GM18873 (cell line): ENCODE results near the gene NECAB2.

Experiments used
- ATAC-seq: cut with Tn5 transposase; IDR thresholded peaks from one replicate; pipeline ENCODE4 v1.9.1; 2021; ENCODE audit warnings: mild to moderate bottlenecking, moderate library complexity, moderate number of reproducible peaks; ENCODE audit not compliant: unreplicated experiment, low FRiP score

Gene NECAB2

DNA sequence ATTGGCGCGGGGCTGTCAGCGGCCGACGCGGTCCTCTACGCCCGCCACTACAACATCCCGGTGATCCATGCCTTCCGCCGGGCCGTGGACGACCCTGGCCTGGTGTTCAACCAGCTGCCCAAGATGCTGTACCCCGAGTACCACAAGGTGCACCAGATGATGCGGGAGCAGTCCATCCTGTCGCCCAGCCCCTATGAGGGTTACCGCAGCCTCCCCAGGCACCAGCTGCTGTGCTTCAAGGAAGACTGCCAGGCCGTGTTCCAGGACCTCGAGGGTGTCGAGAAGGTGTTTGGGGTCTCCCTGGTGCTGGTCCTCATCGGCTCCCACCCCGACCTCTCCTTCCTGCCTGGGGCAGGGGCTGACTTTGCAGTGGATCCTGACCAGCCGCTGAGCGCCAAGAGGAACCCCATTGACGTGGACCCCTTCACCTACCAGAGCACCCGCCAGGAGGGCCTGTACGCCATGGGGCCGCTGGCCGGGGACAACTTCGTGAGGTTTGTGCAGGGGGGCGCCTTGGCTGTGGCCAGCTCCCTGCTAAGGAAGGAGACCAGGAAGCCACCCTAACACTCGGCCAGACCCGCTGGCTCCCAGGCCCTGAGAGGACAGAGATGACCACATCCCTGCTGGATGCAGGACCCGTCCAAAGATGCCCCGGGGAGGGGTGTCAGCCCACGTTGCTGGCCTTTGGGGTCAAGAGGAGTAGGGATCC, 2.4 kb upstream of the NECAB2 start:
- ATAC-seq: no peak

DNA sequence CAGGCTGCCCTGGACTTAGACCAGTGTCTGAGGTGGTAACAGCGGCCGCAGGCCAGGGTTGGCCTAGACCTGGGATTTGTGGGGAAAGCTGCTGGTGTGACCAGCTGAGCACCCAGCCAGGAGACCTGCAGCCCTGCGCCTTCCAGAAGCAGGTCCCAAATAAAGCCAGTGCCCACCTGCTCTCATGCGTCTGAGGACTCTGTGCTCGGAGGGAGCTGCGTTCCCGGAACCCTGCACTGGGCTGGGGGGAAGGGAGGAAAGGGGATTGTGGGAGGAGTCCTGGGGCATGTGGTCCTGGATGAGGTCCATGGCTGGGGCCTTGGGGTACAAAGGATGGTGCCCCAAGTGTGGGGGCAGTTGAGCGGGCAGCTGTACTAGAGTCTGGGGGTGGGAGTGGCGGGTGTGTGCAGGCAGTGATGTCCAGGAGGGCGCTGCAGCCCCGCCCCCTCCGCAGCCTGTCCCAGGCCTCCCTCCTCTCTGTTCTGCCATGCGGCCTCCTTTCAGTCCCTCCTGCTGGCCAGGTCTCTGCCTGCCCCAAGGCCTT, 1.8 kb upstream of the NECAB2 start:
- ATAC-seq: no peak

DNA sequence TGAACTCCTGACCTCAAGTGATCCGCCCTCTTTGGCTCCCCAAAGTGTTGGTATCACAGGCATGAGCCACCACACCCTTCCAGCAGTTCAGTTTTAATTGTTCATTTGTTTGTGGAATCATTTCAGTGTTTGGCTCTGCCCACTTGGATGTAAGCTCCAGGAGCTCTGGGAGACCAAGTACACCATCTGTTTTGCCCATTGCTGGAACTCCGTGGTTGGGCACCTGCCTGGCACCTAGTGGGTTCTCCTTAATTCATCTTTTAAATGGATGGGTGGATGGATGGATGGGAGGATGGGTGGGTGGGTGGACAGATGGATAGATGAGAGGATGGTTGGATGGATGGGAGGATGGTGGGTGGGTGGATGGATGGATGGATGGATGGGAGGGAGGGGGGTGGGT, 953 bp upstream of the NECAB2 start:
- ATAC-seq: no peak

DNA sequence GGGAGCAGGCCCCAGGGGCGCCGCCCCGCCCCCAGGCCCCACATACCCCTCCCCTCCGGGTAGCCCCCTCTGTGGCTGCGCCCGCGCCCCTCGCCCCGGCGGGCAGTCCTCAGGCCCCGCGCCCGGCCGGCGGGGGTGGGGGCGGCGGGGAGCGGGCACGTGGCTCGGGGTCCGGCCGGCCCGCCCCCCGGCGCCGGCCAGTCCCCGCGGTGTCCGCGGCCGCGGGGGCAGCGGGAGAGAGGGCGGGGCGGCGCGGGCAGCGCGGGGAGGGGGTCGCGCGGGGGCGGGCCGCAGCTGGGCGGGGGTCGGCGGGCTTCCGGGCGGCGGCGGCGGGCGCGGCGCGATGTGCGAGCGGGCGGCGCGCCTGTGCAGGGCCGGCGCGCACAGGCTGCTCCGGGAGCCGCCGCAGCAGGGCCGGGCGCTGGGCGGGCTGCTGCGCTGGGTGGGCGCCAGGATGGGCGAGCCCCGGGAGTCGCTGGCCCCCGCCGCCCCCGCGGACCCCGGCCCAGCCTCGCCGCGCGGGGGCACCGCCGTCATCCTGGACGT, 335 bp downstream of the NECAB2 start:
- no peak for ATAC-seq

DNA sequence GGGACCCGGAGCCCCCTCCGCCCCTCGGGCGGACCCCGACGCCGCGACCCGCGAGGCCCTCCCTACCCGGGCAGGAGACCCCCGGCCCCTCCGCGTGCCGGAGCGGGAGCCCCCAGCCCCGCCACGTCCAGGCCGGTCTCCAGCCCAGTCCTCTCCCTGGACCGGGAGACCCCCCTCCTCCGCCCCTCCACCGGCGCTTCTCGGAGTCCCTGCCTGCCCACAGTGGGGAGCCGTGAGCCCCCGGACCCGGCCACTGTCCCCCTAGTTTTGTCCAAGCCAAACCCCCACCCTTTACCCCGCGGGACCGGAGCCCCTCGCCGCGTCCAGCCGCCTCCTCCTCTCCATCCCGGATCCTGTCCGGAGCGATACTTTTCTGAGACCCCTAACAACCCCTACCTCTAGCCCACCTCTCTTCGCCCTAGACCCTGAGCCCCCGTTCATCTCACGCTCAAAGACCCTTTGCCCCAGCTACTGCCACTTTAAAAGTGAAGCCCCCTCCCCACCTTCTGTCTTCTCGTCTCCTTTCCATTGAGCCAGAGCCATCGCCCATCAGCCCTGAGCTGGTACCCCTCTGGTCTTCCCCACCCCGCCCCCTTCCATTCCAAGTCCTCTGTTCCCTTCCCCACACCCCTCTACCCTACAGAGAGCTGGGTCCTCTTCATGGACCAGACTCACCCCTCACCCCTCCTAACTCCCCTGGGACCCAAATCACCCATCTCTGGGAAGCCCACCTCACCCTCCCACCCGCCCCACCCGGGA, 1.0 kb downstream of the NECAB2 start:
- no peak for ATAC-seq

DNA sequence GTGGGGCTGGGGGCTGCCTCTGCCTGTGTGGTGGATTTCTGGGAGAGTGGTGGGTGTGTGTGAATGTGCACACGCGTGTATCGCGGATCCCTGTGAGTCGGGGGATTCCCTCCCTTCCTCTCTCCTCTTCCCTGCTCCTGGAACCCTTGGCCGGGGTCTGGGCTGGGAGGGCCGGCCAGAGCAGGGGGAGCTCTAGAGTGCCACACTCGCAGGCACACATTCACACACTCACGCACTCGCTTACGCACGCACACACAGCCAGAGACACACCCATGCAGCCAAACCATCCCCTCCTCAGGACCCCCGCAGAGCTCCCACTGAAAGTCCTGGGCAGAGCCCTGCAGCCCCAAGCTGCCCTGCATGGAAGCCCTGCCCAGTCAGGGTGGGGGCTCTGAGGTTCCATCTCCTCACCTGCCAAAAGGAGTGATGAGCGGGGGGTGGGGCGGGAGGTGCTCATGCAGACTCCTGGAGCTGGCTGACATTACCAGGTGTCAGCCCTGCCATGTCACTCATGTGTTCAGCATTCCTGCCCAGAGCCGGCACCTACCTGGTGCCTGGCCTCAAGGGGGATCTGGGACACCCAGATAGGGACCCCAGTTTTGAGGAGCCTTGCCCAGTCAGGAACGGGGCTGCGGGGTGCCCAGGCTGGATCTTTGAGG, 1.9 kb downstream of the NECAB2 start:
- no peak for ATAC-seq

DNA sequence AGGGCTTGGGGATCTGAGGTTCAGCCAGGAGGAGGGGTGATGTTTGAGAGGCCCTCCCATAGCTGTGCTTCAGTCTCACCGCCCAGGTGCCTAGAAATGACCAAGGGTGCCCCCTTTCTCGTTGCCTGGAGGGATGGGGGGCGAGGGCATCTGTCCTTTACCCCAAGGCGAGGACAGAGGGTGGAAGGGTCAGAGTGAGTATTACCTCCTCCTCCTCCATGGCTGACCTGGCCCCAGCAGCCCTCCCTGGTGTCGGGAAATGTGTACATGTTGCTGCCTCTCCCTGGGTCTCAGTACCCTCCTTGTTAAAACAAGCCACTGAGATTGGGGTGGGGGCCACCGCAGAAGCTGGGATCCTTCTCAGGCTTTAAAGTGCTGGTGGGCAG, 2.4 kb downstream of the NECAB2 start:
- ATAC-seq: no peak

DNA sequence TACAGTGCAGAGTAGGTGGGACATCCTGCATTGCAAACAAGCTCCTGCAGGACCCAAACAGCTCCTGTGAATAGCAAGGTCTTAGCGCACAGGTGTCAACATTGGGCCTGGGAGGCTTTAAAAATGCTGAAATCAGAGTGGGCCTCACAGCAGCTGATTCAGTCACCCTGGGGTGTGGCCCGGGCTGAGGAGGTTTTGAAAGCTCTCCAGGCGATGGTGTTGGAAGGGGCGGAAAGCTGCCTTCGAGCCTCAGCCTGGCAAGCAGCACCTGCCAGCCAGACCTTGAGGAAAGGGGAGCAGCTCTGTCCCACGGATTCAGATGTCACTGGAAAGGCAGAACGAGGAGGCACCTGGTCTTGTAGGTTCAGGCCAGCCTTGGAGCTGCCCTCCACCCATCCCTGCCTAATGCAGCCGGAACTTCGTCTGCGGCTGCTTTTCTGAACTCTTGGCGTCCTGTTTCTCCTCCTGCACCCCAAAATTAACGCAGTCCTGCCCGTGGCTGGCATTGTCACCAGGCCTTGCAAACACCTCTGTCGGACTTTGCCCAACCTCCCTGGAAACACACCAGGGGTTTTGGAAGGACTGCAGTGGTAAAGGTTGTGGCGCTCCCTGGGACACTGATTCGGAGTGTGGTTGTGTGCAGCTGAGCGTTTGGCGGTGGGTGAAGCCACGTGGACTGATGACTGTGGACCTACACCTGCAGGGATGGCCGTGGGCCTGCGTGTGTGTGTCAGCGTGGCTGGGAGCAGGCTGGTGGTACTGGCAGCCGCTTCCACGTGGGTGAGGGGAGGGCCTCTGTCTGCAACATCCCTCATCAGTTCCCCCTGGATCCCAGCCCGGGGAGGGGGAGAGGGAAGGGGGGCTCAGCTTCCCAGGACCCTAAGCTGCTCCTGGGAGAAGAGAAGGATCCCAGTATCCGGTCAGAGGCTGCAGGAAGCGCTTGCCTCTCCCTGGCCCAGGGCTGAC, 3.4 kb downstream of the NECAB2 start:
- ATAC-seq: no peak

DNA sequence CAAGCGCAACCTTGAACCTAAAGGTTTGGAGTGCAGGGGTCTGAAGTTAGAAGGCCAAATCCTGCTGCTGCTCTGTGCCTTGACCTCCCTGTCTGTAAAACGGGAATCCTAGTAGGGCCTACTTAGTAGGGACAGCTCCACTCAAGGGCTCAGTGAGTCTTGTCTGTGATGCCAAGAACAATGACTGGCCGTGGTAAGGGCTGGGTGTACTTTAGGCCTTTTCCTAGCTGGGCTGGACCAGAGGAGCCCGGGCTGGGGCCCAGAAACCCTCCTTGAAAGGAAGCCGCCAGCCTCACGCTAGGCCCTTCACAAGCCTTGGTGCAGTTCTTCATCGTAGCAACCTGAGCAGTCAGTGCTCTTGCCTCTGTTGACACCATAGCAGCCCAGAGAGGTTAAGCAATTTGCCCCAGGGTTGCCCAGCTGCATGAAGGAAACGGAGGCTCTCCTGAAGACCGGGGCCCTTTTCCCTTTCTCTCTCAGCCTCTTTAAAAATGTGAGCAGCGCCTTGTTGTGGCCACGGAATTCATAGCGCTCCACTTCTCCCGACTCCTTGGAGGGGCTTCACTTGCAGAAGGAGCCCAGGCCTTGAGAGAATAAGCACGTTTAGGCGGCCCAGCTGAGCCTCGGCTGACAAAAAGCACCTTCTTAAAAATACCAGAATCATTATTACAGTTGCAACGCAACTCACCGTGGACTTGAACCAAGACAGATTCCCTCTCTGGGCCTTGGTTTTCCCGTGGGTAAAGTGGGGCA, 4.4 kb downstream of the NECAB2 start:
- ATAC-seq: no peak

DNA sequence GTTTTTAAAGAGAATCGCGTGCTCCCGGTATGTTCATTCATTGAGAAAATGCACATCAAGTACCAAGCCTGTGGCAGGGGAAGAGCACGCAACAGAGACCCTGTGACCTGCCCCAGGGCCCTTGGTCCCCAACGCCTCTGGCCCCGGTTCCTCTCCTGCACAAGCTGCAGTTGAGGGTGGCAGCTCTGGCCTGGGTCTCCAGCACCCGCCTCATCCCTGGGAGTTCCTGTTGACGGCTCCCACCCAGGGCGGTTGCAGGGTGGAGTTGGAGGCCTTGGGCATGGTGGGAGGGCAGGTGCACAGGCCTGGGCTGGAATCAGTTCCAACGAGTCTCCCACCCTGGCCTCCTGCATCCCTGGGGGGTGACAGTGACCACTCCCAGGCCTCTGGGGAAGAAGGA, 5.0 kb downstream of the NECAB2 start:
- no peak for ATAC-seq

DNA sequence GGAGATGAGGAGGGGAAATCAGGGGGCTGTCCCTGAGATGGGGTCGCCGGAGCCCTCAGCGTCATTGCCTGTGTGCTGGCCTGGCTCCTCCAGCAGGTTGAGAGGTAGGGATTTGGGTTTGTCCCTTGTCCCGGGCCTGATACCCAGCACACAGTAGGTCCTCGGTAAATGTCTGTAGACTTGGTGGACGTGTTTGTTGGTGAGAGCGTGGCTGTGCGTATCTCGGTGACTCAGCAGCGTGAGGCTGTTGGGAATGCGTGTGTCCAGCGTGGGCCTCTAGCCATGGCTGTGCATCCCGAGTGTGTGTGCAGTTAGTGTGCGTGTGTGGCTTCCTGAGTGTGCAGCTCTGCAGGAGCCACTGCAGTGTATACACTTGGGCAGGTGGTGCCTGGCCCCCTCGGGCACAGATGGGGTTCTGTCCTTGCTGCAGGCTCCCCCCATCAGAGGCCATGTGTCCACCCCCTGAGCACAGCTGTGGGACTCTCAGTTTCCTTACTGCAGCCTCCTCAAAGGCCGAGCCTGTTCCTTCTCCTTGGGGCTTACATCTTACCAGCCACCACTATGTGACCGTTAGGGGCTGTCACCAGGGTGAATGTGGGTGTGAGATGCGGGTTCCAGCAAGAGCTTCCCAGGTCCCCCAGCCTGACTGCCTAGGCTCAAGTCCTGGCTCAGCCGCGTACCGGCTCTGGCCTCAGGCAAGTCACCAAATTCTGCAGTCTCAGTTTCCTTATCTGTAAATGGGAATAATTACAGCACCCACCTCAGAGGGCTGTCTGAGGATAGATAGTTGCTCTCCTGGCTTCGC, 5.7 kb downstream of the NECAB2 start:
- ATAC-seq: no peak

DNA sequence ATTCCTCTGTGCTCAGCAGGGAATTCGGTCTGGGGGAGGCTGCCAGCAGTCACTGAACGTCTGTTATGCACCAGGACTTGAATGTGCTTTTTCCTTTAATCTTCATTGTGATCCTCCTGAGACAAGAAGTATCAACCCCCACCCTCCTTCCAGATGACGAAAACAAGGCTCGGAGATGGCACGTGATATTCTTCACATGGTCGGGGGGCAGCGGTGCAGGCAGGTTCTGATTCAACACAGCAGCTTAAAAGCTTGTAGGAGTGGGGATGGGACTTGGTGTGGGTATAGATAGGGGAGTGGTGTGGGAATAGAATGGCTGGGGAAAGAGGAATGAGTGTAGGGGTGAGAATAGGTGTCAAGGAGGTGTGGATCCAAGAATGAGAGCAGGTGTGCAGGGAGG, 6.4 kb downstream of the NECAB2 start:
- no peak for ATAC-seq

DNA sequence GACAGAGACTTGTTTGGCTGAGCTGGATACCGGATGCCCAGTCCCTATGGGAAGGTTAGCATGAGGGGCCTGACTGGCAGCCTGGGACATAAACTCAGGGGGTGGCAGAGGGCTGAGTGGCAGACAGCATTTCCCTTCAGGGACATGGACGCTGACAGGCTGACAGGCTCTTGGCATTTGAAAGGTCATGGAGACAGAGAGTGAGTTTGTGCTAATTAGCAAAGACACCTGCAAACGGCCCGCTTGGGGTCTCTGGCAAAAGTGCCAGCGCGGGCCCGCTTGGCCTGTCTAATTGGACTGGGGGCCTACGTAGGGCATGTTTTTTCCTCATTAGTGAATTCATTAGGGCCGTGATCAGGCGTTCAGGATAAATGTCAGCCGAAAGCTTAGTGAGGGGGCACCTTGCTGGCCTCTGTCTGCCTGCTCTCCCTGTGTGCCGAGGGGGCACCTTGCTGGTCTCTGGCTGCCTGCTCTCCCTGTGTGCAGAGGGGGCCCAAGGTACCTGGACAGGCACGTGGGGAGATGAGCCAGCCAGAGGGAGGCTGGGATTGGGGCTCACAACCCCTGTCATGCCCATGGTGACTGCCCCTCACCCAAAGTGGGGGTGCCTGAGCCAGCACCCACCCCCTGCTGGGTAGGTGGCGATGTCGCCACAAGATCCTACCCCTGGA, 7.7 kb downstream of the NECAB2 start:
- ATAC-seq: no peak

DNA sequence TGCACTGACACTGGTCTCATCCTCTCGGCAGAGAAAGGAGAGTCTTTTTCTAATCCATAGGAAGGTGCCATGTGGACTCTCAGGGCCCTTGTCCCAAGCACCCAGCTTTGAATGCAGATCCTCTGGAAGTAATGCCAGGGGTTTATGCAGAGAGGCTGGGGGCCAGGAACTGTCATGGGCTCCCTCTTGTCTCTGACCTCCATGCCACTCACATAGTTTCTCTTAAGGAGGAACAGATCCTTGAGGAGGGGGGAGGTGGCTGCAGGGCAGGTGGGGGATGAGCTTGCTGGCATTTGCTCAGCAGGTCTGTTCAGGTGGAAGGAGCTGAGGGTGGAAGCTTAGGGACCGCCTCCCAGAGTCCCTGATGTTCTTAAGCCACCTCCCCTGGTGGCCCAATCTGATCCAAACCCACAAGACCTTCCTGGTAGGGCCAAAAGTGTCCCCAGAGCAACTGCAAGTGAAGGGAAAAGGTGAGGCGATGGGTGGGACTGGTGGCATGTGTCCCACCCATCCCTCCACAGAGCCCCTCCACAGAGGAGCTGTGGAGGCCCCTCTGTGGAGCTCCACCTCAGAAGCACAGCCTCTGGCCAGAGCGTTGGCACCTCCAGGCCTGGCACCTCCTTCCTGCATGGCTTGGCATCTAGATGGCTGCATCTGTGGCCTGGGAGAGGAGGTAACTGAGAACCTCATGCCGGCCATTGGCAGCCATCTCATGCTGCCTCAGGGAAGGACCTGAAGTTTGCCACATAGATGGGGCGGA, 9.2 kb downstream of the NECAB2 start:
- ATAC-seq: no peak

DNA sequence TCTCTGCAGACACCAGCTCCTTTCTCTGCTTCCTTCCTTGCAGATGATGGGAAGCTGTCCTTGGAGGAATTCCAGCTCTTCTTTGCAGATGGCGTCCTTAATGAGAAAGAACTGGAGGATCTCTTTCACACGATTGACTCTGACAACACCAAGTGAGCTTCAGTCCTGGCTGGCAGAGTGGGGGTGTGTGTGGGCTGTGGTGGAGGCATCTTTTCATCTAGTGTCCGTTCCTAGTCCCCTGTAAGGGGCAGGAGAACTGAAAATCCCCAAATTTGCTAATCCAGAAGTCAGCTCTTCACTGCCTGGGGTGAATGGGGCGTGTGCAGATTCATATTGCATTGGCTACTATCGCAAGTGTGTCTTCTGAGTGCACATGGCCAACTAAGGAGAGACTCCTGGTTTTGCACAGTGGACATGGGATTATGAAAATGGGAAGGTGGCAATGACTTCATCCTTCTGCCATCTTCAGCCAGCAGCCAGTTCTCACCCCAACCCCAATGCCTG, 10.4 kb downstream of the NECAB2 start:
- no peak for ATAC-seq

DNA sequence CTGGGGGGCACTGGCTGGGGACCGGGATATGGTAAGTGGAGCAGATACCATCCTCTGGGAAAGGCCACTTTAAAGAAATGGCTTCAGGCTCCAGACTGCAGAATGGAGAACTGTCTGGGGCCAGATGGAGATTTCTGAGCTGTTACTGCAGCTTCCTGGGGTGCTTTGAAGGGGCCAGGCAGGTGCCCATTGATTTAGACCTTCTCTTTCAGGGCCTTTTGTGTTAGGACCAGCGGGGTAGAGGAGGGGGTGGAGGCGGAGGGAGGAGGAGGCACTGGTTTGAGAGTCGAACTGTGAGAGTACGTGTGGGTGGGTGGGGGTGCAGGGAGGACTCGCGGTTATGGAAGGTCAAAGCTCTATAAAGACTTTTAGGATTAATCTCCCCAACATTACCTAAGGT, 11.4 kb downstream of the NECAB2 start:
- no peak for ATAC-seq

DNA sequence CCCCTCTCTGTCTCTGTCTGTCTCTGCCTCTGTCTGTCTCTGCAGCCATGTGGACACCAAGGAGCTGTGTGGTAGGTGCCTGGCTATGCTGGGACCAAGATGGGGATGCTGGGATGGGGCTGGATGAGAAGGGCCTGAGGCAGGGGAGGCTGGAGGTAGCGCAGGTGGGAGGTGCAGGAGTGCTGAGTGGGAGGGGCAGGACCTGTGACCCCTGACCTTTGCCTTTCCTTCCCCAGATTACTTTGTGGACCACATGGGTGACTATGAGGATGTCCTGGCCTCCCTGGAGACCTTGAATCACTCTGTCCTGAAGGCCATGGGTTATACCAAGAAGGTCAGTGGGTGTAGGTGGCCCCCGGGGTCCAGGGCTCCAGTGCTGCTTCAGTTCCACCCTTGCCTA, 12.8 kb downstream of the NECAB2 start:
- ATAC-seq: no peak
